GM12878 (cell line): Measurements from ENCODE around the gene DDIT4. TPM values are rescaled to one million over a fixed set of nuclear protein-coding genes. Genes with fewer than 3 reads are reported as not detected.

Experiments
- ATAC-seq: fragments of 200-7000 bp; cut with Tn5 transposase; 3 replicates; pipeline ENCODE4 v1.9.1; 2020; ENCODE audit warnings: mild to moderate bottlenecking, moderate library complexity
- BruUV-seq: library from RNA; stranded (reverse); fragments of 400-500 nt; replicated peaks from 2 replicates; lab custom pipeline; 2021; lab: Mats Ljungman, UMichigan
- CTCF ChIA-PET: fragments of 300-600 bp; sonication (Branson Sonifier 250); formaldehyde crosslinking; extraction: SDS; loops from one replicate; lab custom pipeline; 2021; ENCODE audit warnings: inconsistent platforms; lab: Yijun Ruan, JAX
- POLR2A ChIA-PET: fragments of 350-600 bp; formaldehyde crosslinking; extraction: SDS; loops from one replicate; lab custom pipeline; 2021; ENCODE audit warnings: inconsistent platforms; lab: Charles Lee
- RAD21 ChIA-PET: fragments of 300-600 bp; sonication (Branson Sonifier 250); formaldehyde crosslinking; loops from one replicate; lab custom pipeline; 2023; ENCODE audit warnings: antibody characterized with exemption; ENCODE audit not compliant: unreplicated experiment; lab: Charles Lee
- SMC1A ChIA-PET: fragments of 300-600 bp; sonication (Branson Sonifier 250); formaldehyde crosslinking; loops from one replicate; lab custom pipeline; 2023; ENCODE audit not compliant: unreplicated experiment, uncharacterized antibody; lab: Charles Lee
- DNase-seq: peaks from one replicate; pipeline ENCODE4 v3.0.0-alpha.2; 2011; ENCODE audit warnings: low read depth, low spot score
- FAIRE-seq: peaks from 3 replicates; lab custom pipeline; 2011; peaks lifted over from hg19 to GRCh38; lab: Jason Lieb, UNC
- H2AFZ ChIP-seq: 2 replicates; pipeline ENCODE4 v1.6.0; 2011; ENCODE audit warnings: low read depth, low read length, control low read depth; ENCODE audit not compliant: control insufficient read depth
- H3K27ac ChIP-seq: 2 replicates; pipeline ENCODE4 v1.5.1; 2011; ENCODE audit warnings: control low read depth; ENCODE audit not compliant: control insufficient read depth, insufficient read depth
- H3K27me3 ChIP-seq, 2 experiments: replicated peaks in 1 of 2; 2 replicates each; pipeline versions ENCODE4 v1.6.0 to v1.6.1; 2011; ENCODE audit warnings: low read length in 1 of 2; ENCODE audit not compliant: control insufficient read depth in 2 of 2, insufficient read depth in 2 of 2
- H3K36me3 ChIP-seq, 2 experiments: 2 replicates each; pipeline ENCODE4 v1.5.1; 2011; ENCODE audit warnings: low read length in 1 of 2; ENCODE audit not compliant: control insufficient read depth in 2 of 2, insufficient read depth in 2 of 2
- H3K4me1 ChIP-seq: 2 replicates; pipeline ENCODE4 v1.6.1; 2011; ENCODE audit warnings: mild to moderate bottlenecking, low read length, moderate library complexity, mixed read lengths; ENCODE audit not compliant: control insufficient read depth, insufficient read depth
- H3K4me2 ChIP-seq: 2 replicates; pipeline ENCODE4 v1.6.0; 2011; ENCODE audit warnings: control low read depth; ENCODE audit not compliant: control insufficient read depth, insufficient read depth
- H3K4me3 ChIP-seq: fragments of 200-600 bp; sonication (generic); 2 replicates; pipeline ENCODE4 v1.5.1; 2016
- H3K79me2 ChIP-seq: 2 replicates; pipeline ENCODE4 v1.6.0; 2011; ENCODE audit warnings: low read length; ENCODE audit not compliant: control insufficient read depth, insufficient read depth
- H3K9ac ChIP-seq: 2 replicates; pipeline ENCODE4 v1.8.0; 2011; ENCODE audit warnings: low read length, control low read depth, mixed read lengths; ENCODE audit not compliant: control insufficient read depth, insufficient read depth
- H3K9me3 ChIP-seq: replicated peaks from 3 replicates; pipeline ENCODE4 v1.5.1; 2011; ENCODE audit warnings: mild to moderate bottlenecking, low read length; ENCODE audit not compliant: control insufficient read depth, insufficient read depth
- H4K20me1 ChIP-seq: 2 replicates; pipeline ENCODE4 v1.6.0; 2011; ENCODE audit not compliant: control insufficient read depth, insufficient read depth
- CBFB ChIP-seq: IDR thresholded peaks from 2 replicates; pipeline ENCODE4 v1.6.1; 2016; ENCODE audit warnings: antibody characterized with exemption, low read depth
- IRF4 ChIP-seq: IDR thresholded peaks from 2 replicates; pipeline ENCODE4 v1.6.1; 2011; ENCODE audit warnings: low read depth, low read length
- KLF5 ChIP-seq: fragments of 450-650 bp; IDR thresholded peaks from 2 replicates; pipeline ENCODE4 v1.6.1; 2014; ENCODE audit warnings: mild to moderate bottlenecking; ENCODE audit not compliant: partially characterized antibody
- POU2F2 ChIP-seq: IDR thresholded peaks from 3 replicates; pipeline ENCODE4 v1.6.1; 2011; ENCODE audit warnings: low read depth, mild to moderate bottlenecking, low read length, borderline replicate concordance
- WGBS: methylation state at CpG from one replicate; pipeline ENCODE4 v1.1.6; 2016; ENCODE audit warnings: low lambda C conversion rate; ENCODE audit not compliant: insufficient replicate concordance, insufficient coverage; ENCODE audit errors: missing lambda C conversion rate; 5-methylcytosine and 5-hydroxymethylcytosine counted together
- in situ Hi-C: fragments of 300-500 bp; cut with MboI; formaldehyde crosslinking; loops from 9 replicates; pipeline ENCODE4 v1.14.3; 2018; ENCODE audit warnings: mixed read lengths
- intact Hi-C: fragments of 100-400 bp; cut with micrococcal nuclease; formaldehyde crosslinking; loops from one replicate; pipeline ENCODE4 v1.14.2; 2022; ENCODE audit not compliant: unreplicated experiment
- polyA plus RNA-seq, 11 experiments: library from polyadenylated mRNA; depleted of rRNA in 4 of 11; unstranded in 6 of 11; stranded (reverse) in 5 of 11; fragments of >200 nt; fragmentation: Nextera tagmentation in 4 of 11; fragmentation: Illumina TruSeq in 1 of 11; extraction: Ambion mirVana in 4 of 11; extraction: Trizol in 1 of 11; gene quantifications; 1 replicate in 1 of 11; 2 replicates in 10 of 11; pipeline versions ENCODE4 v1.2.1 to v1.2.3, GENCODE V29; 2011 to 2016; ENCODE audit warnings: inconsistent platforms in 2 of 11, missing spikeins in 2 of 11, low read depth in 1 of 11
- total RNA-seq, 4 experiments: library from RNA; depleted of rRNA in 3 of 4; stranded (reverse); fragments of >200 nt in 3 of 4; fragmentation: Illumina TruSeq in 1 of 4; extraction: Trizol in 1 of 4; gene quantifications; 2 replicates each; pipeline versions ENCODE4 v1.2.1 to v1.2.3, GENCODE V29; 2013 to 2021
- TF ChIP-seq, protein P1 (sequence below): fragments of 450-650 bp; IDR thresholded peaks from 2 replicates; pipeline ENCODE4 v1.6.1; 2016; ENCODE audit warnings: mild to moderate bottlenecking

DDIT4 gene
- total and polyA plus RNA-seq, 10 of the 15 experiments (the other 5 are each of a cell fraction or from before 2014, with no cell fraction given), result 2.1 to 277 (median 183) TPM

DNA sequence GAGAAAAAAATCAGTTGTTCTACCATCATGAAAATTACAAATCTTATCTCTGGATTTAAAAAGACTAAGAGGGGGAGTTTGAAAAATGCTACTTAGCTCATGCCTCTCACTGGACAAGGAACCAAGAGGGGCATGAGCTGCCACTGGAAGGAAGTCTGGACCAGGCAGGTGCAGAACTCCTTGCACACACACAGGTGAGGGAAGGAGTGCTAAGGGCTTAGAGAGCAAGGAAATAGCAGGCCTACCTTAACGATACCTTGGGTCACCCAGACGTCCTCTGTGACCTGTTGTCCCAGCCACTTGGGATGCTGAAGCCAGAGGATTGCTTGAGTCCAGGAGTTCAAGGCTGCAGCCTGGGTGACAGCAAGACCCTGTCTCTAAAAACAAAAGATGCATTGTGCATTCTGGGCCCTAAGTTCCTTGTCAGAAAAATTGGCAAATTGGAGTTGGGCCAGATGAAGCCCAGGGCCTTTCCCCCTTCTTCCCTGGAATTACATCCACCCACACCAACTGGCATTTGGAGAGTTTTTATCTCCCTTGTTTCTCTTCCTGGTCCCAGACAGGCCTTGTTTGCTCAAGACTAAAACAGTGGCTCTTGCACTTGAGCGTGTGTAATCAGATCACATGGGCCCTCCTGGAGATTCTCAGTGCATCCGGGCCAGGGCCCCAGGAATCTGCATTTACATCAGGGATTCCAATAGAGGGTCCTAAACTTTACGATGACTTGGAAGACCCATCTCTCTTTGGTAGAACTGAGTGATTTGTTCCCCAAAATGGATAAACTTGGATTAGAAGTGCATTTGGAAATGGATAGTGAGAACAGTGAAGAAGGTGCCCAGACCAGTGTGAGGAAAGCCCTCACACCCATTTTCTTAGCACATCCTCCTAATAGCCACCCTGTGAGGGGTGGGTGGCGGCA is 3.0 kb downstream of the DDIT4 start (continued):
- TF ChIP-seq IRF4 (0 out of 2 replicates have a peak, but pooled peaks have one; percentile 4), POU2F2 (peak; percentile 62)
- TF ChIP-seq, protein P1, sequence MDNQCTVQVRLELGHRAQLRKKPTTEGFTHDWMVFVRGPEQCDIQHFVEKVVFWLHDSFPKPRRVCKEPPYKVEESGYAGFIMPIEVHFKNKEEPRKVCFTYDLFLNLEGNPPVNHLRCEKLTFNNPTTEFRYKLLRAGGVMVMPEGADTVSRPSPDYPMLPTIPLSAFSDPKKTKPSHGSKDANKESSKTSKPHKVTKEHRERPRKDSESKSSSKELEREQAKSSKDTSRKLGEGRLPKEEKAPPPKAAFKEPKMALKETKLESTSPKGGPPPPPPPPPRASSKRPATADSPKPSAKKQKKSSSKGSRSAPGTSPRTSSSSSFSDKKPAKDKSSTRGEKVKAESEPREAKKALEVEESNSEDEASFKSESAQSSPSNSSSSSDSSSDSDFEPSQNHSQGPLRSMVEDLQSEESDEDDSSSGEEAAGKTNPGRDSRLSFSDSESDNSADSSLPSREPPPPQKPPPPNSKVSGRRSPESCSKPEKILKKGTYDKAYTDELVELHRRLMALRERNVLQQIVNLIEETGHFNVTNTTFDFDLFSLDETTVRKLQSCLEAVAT, result no peak

DNA sequence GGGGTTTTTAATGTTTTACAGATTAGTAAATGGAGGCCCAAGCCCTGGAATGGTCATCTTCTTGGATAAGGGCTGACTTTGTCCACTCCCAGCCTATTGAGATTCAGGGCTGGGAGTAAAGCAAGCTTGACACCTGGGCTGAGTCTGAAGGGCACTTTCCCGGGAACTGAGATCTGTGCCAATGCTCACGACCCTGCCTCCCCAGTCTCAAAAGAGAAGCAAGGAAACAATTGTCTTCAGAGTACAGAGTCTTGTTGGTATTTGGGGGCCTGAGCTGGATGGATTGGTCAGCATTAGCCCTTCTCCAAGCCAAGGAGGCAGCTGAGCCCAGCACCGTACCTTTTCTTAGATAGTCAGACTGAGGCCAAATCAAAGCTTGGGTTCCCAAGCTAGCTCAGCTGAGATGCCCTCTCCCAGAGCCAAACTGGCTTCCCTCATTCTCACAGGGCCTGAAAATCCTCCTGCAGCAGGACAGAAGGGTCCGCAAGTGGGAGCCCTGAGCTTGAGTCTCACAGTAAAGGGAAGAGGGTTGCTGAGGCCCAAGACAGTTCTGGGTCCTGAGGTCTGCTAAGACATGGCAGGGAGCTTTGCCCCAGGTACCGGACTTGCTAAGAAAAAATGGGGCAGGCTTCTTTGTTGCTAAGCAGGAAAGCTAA is 3.7 kb downstream of the DDIT4 start:
- DNase-seq (no peak), FAIRE-seq (no peak), ATAC-seq (no peak)
- peaks cover 10% of the 10 kb centered on the region for H3K4me1 ChIP-seq
- H3K4me3 ChIP-seq, result no peak overlapping the region
- RAD21 ChIA-PET, result interaction anchor here (0.5 to 7.8 kb wide), 10 partner anchors 8 to 57 kb away, joined by 3 to 200 read pairs (median 6); no protein-coding TSS in a partner anchor
- H3K27ac ChIP-seq, result peak overlapping the region; percentile 11; the same call in 1 of the 2 replicates
- H3K36me3 ChIP-seq, result peaks cover 2 to 8% of the 10 kb centered on the region in 2 experiments
- CTCF ChIA-PET, result interaction anchor here (1.0 to 11.3 kb wide), 9 partner anchors 14 to 229 kb away, joined by 3 to 275 read pairs (median 4); no protein-coding TSS in a partner anchor
- TF ChIP-seq CBFB, result 0 out of 2 replicates have a peak, but pooled peaks have one; percentile 3
- TF ChIP-seq KLF5, result no peak
- 88% methylated on average over 5 of the region's 5 CpGs for WGBS
- SMC1A ChIA-PET, result interaction anchor here (1.0 to 12.9 kb wide), 12 partner anchors 9 to 151 kb away, joined by 3 to 275 read pairs (median 7); no protein-coding TSS in a partner anchor
- H3K9me3 ChIP-seq, result no peaks in the 10 kb centered on the region
- intact Hi-C loops (no loop called here), in situ Hi-C loops (no loop called here)
- no peaks in the 10 kb centered on the region for H3K27me3 ChIP-seq
- peaks cover 39% of the 10 kb centered on the region for H3K79me2 ChIP-seq
- H2AFZ ChIP-seq, result no peak overlapping the region
- peaks cover 12% of the 10 kb centered on the region for H4K20me1 ChIP-seq
- POLR2A ChIA-PET, result interaction anchor here (0.5 to 13.9 kb wide), 9 partner anchors 15 to 59 kb away, joined by 3 to 267 read pairs (median 4); no protein-coding TSS in a partner anchor
- H3K9ac ChIP-seq, result no peak overlapping the region
- BruUV-seq, result no TSS peak
- no peak overlapping the region for H3K4me2 ChIP-seq
